GM18909 (cell line): ENCODE results near the gene MYO19.
"Not testable (repeated sequence)": the region's sequence is repeated elsewhere in the genome, so short reads cannot be mapped to it uniquely, and the experiment has no call there.

Source experiments
- ATAC-seq: cut with Tn5 transposase; IDR thresholded peaks from one replicate; pipeline ENCODE4 v1.9.1; 2021; ENCODE audit warnings: mild to moderate bottlenecking; ENCODE audit not compliant: unreplicated experiment, poor library complexity

MYO19 gene

DNA sequence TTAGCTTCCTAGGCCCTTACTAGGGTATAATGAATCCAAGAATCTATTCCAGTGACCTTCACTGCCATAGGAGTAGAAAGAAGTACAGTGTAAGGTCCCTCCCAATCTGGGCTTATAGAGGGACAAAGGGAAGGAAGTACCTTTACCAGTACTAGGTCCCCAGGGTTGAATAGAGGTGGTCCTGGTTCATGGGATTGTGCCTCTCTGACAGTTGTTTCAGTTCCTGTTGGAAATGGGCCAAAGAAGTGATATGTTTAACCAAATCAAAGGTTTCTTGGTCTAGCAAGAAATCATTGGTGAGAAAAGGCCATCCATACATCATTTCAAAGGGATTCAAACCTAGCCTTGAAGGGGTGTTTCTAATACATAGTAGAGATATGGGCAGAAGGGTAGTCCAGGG, 64.2 kb downstream of the MYO19 start:
- ATAC-seq = no peak

GRCh38 chr17:36469733-36470132, 64.9 kb downstream of the MYO19 start:
- ATAC-seq = no peak

DNA sequence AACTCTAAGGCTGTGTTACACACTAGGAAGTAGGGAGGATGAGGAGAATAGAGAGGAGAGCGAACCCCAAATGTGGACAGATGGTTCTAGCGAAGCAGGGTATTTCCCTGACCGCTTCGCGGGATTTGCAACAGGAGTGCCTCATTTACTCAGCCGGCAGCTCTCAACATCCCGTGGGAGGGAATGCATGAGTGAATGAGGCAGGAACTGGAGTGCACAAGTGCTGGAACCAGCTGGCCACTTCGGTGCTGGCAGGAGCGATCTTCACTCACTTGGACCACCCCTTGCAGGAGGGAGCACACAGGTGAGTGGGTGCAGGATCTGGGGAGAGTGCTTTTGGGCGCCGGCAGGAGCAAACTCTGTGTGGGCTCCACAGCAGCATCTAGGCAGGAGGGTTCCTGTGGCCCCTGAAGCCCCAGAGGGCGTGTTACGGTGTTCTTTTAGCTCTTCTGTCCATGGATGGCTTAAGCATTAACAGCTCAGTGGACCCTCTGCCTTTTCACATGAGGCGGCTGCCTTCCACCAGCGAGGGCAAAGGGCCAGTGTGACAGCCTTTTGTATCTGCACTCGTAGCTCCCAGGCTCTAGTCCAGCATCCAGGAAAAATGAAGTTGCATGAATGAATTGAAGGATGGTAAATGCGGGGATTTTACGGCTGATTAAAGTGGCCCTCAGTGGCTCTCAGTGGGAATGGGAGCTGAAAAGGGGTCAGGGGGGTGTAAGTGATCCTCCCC, 65.6 kb downstream of the MYO19 start:
- no peak for ATAC-seq

DNA sequence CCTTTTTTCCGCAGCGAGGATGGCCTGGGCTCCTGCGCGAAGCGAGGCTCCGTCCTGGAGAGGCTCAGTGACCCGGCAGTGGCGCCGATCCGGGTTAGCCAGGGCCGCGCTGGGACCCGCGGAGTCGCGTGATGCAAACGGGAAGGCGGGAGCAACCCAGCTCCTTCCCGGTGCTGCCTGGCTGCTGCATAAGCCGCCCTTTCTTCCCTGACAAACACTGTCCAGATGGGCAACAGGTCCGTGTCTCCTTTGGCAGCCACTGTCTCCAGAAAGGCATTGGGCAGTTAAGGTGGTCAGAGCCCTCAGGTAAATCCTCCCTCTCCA, 69.9 kb downstream of the MYO19 start:
- ATAC-seq = no peak

DNA sequence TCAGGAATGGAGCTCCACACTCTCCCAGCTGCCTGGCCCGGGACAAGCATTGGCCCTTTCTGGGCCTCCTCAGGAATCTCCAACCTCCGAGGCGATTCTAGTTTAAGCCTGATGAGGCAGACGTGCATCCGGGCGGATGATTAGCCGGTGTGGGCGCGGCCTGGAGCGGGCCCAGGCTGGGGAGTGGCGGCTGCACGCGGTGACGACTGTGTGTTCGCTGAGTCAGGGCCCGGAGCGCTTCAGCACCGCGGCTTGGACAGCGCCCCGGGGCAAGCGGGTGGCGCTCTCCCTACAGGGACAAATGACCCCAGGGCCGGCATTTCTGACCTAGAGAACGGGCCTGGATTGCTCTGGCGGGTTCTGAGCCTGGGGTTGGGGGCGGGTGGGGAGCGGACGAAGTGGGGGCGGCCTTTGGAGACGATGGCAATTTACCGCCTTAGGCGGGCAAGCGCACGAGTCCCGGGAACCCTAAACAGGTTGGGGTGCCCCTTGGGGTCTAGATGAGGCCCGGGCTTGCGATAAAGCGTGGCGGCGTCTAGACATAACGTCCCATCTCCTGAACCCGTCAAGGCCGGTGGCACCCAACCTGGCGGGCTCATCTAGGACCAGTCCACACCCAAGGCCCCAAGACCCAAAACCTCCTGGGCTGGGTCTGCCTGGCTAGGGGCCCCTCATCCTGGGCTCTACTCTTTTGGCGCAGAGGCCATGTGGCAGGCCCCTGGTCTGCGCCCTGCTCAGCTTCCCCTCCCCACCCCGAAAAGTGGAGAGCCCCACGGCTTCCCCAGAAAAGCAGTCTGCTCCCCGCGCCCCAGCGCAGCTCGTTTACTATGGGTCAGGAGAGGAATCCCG, 70.5 kb downstream of the MYO19 start:
- ATAC-seq = no peak

GRCh38 chr17:36461330-36462110, 73.1 kb downstream of the MYO19 start:
- ATAC-seq = no peak

DNA sequence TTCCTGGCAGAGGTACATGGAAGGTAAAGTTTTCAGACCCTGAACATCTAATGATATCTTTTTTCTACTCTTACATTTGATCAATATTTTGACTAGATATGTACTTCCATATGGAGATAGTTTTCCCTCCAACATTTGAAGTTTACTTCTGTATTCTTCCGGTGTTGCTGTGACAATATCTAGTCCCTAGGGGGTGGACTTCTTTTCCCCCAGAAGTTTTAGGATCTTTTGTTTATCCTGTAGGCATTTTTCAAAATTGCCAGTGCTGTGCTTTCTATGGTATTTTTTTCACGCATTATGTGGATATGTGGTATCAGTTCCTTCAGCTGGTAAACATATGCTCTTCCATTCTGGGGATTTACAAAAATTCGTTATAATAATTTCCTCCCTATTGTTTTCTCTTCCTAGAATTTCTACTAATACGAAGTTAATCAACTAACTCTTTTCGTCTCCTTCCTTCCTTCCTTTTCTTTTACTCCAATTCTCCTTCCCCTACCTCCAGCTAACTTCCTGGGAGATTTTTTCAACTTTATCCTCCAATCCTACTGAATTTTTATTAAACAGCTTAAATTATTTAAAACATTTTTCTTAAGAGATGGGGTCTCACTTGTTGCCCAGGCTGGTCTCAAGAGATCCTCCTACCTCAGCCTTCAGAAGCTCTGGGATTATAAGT, 74.3 kb downstream of the MYO19 start:
- ATAC-seq = no peak

- no peak for ATAC-seq
These were observed 75.1 kb downstream of the MYO19 start for GRCh38 chr17:36459601-36460000.

GRCh38 chr17:36459045-36459444, 75.6 kb downstream of the MYO19 start:
- no peak for ATAC-seq

DNA sequence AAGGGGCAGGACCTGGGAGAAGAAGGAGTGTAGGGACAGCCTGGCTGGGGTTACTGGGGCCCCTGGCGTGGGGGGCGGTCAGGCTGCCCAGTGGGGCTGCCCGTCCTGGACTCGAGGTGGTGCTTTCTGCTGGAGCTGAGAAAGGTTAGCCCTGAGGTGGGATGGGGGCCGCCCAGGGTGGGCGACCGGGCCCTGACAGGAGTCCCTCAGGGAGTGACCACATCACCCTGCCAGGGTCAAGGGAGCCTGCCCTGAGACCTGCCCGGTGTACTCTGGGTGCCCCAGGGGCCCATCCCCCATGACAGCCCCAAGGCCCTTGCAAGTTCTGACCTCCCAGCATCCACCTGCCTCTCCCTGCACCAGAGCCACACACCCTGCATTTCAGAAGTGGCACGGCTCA, 77.0 kb downstream of the MYO19 start:
- not testable (repeated sequence) for ATAC-seq

- not testable (repeated sequence) for ATAC-seq
These were observed 81.8 kb downstream of the MYO19 start for GRCh38 chr17:36452888-36453287.

- ATAC-seq = not testable (repeated sequence)
These were observed 84.7 kb downstream of the MYO19 start for GRCh38 chr17:36449997-36450396.
